Measurements from ENCODE around the gene LBP.

LBP gene

GRCh38 chr20:38324159-38324558 is 22.1 kb upstream of the LBP start:
- no peak for TF ChIP-seq CTCF (IDR thresholded peaks at IDR 0.05; ENCODE audit: low read depth, low read length)
- no peak overlapping the region for H3K4me3 ChIP-seq (ENCODE audit: low read depth, low read length)
- DNase-seq: no peak
- no peaks in the 10 kb centered on the region for H3K36me3 ChIP-seq
- no peak overlapping the region for H3K27ac ChIP-seq
- no peaks in the 10 kb centered on the region for H3K9me3 ChIP-seq (ENCODE audit: severe bottlenecking)
- no peaks in the 10 kb centered on the region for H3K27me3 ChIP-seq (ENCODE audit: insufficient read depth, low read depth, severe bottlenecking)

GRCh38 chr20:38325167-38325566 is 21.1 kb upstream of the LBP start:
- DNase-seq: no peak
- Histone ChIP-seq H3K36me3 (no peaks in the 10 kb centered on the region), H3K27ac (no peak overlapping the region), H3K4me3 (ENCODE audit: low read depth, low read length) (no peak overlapping the region), H3K27me3 (ENCODE audit: insufficient read depth, low read depth, severe bottlenecking) (no peaks in the 10 kb centered on the region), H3K9me3 (ENCODE audit: severe bottlenecking) (no peaks in the 10 kb centered on the region)
- no peak for TF ChIP-seq CTCF (IDR thresholded peaks at IDR 0.05; ENCODE audit: low read depth, low read length)

- H3K9me3 ChIP-seq (ENCODE audit: severe bottlenecking): no peaks in the 10 kb centered on the region
- no peak overlapping the region for H3K4me3 ChIP-seq (ENCODE audit: low read depth, low read length)
- DNase-seq: no peak
- no peak overlapping the region for H3K27ac ChIP-seq
- H3K27me3 ChIP-seq (ENCODE audit: insufficient read depth, low read depth, severe bottlenecking): no peaks in the 10 kb centered on the region
- TF ChIP-seq CTCF (IDR thresholded peaks at IDR 0.05; ENCODE audit: low read depth, low read length): no peak
- no peaks in the 10 kb centered on the region for H3K36me3 ChIP-seq
Observed at GRCh38 chr20:38325905-38326304, 20.4 kb upstream of the LBP start.

GRCh38 chr20:38326309-38326708 is 20.0 kb upstream of the LBP start:
- Histone ChIP-seq H3K27me3 (ENCODE audit: insufficient read depth, low read depth, severe bottlenecking) (no peaks in the 10 kb centered on the region), H3K36me3 (no peaks in the 10 kb centered on the region), H3K27ac (no peak overlapping the region)

GRCh38 chr20:38330638-38331037 is 15.6 kb upstream of the LBP start:
- H3K4me3 ChIP-seq (ENCODE audit: low read depth, low read length): no peak overlapping the region
- no peak for TF ChIP-seq CTCF (IDR thresholded peaks at IDR 0.05; ENCODE audit: low read depth, low read length)
- H3K36me3 ChIP-seq: no peaks in the 10 kb centered on the region
- no peaks in the 10 kb centered on the region for H3K9me3 ChIP-seq (ENCODE audit: severe bottlenecking)
- DNase-seq: no peak
- no peaks in the 10 kb centered on the region for H3K27me3 ChIP-seq (ENCODE audit: insufficient read depth, low read depth, severe bottlenecking)
- no peak overlapping the region for H3K27ac ChIP-seq

More at GRCh38 chr20:38326309-38326708, 20.0 kb upstream of the LBP start:
- no peak for TF ChIP-seq CTCF (IDR thresholded peaks at IDR 0.05; ENCODE audit: low read depth, low read length)
- Histone ChIP-seq H3K9me3 (ENCODE audit: severe bottlenecking) (no peaks in the 10 kb centered on the region), H3K4me3 (ENCODE audit: low read depth, low read length) (no peak overlapping the region)
- DNase-seq: no peak

- no peak for DNase-seq
- Histone ChIP-seq H3K27me3 (ENCODE audit: insufficient read depth, low read depth, severe bottlenecking) (no peaks in the 10 kb centered on the region), H3K4me3 (ENCODE audit: low read depth, low read length) (no peak overlapping the region), H3K9me3 (ENCODE audit: severe bottlenecking) (no peaks in the 10 kb centered on the region), H3K27ac (no peak overlapping the region), H3K36me3 (no peaks in the 10 kb centered on the region)
- TF ChIP-seq CTCF (IDR thresholded peaks at IDR 0.05; ENCODE audit: low read depth, low read length): no peak
Observed at GRCh38 chr20:38331245-38331644, 15.0 kb upstream of the LBP start.
